NCI-H526 (cell line): Measurements from ENCODE around the gene AOPEP.
"Not testable (repeated sequence)": the region's sequence is repeated elsewhere in the genome, so short reads cannot be mapped to it uniquely, and the experiment has no call there.

Experiments used
- DNase-seq, 2 experiments: peaks; one replicate each; lab custom pipeline; 2025; lab: John Stamatoyannopoulos, UW

Gene AOPEP

GRCh38 chr9:94818178-94818541, 91.7 kb downstream of the AOPEP start:
- DNase-seq: no peak

DNA sequence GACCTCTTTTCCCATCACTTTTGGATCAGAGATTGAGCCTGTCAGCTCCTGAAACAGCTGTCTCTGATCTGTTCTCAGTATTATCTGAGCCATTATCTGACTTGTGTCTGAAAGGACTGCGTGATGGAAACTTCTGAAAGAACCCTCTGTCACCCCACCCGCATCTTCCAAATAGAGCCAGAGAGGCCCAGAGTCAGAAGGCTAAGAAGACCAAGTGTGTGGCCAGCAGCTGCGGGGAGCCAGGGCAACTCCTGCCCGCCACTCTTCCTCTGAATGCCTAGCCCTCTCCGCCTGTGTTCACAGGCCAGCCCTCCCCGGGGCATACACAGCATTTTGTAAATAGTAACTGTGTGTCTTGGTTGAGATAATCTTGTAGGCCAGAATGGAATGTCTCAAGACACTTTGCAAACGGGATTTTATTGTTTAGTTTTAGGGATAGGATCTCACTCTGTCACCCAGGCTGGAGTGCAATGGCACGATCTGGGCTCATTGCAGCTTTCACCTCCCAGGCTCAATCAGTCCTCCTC, 92.7 kb downstream of the AOPEP start:
- no peak for DNase-seq

- no peak for DNase-seq
These were observed 94.8 kb downstream of the AOPEP start for GRCh38 chr9:94821098-94821887.

GRCh38 chr9:94822273-94822672, 95.8 kb downstream of the AOPEP start:
- no peak for DNase-seq

DNA sequence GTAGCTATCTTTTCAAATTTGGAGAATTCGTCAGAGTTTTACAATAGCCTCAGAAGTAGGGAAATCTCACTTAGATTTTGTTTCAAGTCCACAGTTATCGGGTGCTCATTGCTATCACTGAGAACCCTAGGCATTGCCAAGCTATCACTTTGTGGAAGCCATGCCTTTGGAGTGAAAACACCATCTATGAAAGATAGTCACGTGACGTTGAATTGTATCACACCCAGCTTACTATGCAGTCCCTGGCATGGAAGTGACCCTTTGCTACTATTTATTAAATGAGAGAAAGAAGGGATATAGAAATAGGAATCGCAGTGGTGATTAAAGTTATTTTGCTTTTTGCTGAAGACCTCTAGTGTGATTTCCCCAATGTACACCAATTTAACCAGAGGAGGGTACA, 97.2 kb downstream of the AOPEP start:
- no peak for DNase-seq

DNA sequence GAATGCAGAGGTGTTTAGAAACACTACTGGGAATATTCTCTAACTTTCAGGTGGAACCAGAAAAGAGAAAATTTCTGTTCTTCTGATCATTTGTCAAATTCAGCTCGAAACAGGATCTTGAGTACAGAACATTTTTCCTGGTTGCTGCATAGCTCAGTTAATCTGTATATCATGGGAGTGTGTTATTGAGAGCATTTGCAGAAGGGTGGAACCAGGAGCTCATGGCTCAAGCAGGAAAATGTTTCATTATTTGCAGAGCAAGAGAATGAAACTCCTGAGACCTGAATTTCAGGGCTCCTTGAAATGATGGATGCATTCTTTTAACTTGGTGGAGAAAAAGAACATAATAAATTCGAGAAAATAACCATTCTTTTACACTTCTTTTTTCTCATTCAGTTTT, 97.9 kb downstream of the AOPEP start:
- no peak for DNase-seq

- no peak for DNase-seq
These were observed 98.6 kb downstream of the AOPEP start for GRCh38 chr9:94824913-94825610.

- DNase-seq: no peak
These were observed 99.1 kb downstream of the AOPEP start for GRCh38 chr9:94825611-94825958.

- no peak for DNase-seq
These were observed 99.5 kb downstream of the AOPEP start for GRCh38 chr9:94826044-94826443.

DNA sequence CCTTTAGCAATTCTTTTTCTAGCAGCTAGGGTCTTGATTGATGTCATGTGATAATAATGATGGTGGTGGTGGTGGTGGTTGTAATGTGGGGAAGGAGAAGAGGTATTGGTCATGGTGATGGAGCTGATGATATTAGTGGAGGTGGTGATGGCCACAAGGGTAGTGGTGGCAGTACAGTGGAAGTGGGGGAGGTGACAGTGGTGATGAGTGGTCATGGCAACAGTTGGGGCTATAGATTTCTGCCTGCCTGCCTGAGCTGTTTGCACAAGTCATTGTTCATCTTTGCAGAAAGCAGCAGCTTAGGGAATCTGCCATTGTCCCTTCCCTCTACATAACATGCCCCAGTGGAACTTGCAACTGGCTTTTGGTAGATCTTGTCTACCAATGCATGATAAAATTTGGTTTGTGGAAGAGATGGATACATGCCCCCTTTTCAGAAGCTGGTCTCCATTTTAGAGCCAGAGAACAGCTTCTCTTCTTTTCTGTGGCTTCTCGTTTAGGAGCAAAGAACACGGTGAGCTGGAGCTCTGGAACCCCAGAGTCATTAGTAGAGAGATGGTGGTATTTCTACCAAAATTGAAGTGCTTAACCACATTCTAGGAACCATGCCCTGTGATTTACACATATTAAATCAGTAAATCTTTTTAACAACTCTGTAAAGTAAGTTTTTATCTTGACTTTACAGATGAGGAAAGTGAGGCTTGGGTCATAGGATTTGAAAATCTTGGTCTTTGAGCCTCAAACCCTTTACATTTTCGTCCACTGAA, 100.3 kb downstream of the AOPEP start:
- no peak for DNase-seq

DNA sequence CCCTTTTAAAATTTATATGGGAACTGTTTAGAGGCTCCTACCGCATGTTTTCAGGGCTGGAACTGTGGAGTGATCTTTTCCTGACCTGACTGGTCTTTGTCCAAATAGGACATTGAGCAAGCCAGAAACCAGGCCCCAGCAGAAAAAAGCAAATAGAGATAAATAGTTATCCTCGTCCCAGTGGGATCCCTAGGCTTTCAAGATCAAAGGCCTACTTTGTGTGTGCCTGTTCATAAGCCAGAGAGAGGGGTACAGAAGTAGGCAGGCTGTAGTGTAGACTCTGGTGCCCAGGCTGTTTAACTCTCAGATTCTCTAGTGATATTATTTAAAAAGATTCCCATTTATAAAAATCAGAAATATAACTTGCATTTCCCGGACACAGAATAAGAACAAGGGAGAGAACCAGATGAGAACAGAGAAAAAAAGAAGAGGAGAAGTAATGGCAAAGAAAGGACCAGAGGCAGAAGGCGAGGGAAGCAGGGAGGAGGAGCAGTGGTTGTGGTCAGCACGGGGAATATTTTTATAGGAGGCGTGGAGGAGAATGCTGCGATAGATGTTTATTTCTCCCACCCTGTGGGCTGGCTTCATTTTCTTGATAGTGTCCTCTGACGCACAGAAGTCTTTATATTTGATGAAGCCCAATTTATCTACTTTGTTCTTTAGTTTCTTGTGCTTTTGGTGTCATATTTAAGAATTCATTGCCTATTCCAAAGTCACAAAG, 101.2 kb downstream of the AOPEP start:
- DNase-seq: no peak

- DNase-seq: no peak
These were observed 103.0 kb downstream of the AOPEP start for GRCh38 chr9:94829380-94830070.

DNA sequence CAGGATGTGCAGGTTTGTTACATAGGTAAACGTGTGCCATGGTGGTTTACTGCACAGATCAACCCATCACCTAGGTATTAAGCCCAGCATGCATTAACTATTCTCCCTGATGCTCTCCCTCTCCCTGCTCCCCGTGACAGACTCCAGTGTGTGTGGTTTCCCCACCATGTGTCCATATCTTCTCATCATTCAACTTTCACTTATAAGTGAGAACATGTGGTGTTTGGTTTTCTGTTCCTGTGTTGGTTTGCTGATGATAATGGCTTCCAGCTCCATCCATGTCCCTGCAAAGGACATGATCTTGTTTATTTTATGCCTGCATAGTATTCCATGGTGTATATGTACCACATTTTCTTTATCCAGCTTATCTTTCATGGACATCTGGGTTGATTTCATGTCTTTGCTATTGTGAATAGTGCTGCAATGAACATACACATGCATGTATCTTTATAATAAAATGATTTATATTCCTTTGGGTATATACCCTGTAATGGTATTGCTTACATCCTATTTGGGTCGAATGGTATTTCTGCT, 103.6 kb downstream of the AOPEP start:
- not testable (repeated sequence) for DNase-seq

- DNase-seq: no peak
These were observed 107.3 kb downstream of the AOPEP start for GRCh38 chr9:94833802-94834201.

GRCh38 chr9:94837404-94837803, 110.9 kb downstream of the AOPEP start:
- DNase-seq: no peak

- no peak for DNase-seq
These were observed 112.9 kb downstream of the AOPEP start for GRCh38 chr9:94839398-94839797.

DNA sequence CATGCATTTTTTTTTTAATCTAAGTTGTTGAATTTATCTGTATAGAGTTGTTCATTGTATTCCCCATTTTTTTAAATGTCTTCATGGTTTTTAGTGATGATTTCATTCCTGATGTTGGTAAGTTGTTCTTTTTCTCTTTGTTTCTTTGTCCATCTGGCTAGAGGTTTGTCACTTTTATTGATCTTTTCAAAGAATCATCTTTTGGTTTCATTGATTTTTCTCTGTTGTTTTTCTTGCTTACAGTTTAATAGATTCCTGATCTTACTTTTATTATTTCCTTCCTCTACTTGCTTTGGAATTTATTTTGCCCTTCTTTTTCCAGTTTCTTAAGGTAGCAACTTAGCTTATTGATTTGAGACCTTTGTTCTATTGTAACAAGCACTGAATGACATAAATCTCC, 114.2 kb downstream of the AOPEP start:
- no peak for DNase-seq

DNA sequence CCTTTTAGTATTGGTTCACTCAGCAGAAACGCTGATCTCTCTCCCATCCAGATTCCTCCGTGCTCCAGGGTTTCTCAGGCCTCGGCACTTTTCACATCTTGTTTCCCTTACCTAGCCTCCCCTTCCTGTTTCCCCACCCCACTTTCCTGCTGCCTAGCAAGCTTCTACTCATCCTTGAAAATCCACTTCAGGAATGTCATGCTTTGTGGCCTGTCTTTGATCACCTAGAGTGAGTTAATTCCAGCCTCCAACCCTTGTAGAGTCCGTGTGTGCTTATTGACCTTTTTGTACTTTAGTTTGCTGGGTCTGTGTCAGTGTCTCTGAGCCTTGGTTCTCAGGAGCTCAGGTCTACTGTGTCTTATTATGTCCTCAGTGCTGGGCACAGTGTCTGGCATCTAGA, 116.6 kb downstream of the AOPEP start:
- DNase-seq: no peak

GRCh38 chr9:94846739-94847138, 120.2 kb downstream of the AOPEP start:
- no peak for DNase-seq

- no peak for DNase-seq
These were observed 121.0 kb downstream of the AOPEP start for GRCh38 chr9:94847486-94847885.

DNA sequence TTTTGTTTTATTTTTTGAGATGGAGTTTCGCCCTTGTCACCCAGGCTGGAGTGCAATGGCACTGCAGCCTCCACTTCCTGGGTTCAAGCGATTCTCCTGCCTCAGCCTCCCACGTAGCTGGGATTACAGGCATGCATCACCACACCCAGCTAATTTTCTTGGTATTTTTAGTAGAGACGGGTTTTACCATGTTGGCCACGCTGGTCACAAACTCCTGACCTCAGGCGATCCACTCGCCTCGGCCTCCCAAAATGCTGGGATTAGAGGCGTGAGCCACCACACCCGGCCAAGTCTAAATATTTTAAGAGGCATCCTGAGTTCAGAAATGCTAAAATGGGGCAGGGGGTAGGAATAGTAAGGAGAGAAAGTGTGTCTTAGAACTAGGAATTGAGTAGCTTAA, 122.3 kb downstream of the AOPEP start:
- DNase-seq: not testable (repeated sequence)
